Naive thymus-derived CD4-positive, alpha-beta T cell (primary cell): ENCODE data around the gene ARPC1B. TPM values are rescaled to one million over a fixed set of nuclear protein-coding genes. Genes with fewer than 3 reads are reported as not detected.
"Not testable (repeated sequence)": the region's sequence is repeated elsewhere in the genome, so short reads cannot be mapped to it uniquely, and the experiment has no call there.

Source experiments
- ATAC-seq: fragments of 150-1000 bp; cut with Tn5 transposase; 2 replicates; pipeline ENCODE4 v1.10.0; 2021; ENCODE audit warnings: mild to moderate bottlenecking, moderate library complexity
- CTCF ChIA-PET: fragments of 350-600 bp; sonication (Branson Sonifier 250); formaldehyde crosslinking; loops from one replicate; lab custom pipeline; 2021; ENCODE audit warnings: antibody characterized with exemption; lab: Charles Lee
- POLR2A ChIA-PET: fragments of 350-600 bp; sonication (Branson Sonifier 250); formaldehyde crosslinking; loops from one replicate; lab custom pipeline; 2021; ENCODE audit warnings: antibody characterized with exemption, inconsistent platforms; lab: Charles Lee
- DNase-seq, 9 donors: peaks; one replicate each; pipeline versions ENCODE4 v3.0.0 to v3.0.0-alpha.2; 2020 to 2022; ENCODE audit warnings: mixed read lengths in 1 of 9
- H3K27ac ChIP-seq: one replicate; pipeline ENCODE4 v1.7.0; 2013; ENCODE audit warnings: mild to moderate bottlenecking, low read depth, low read length, moderate library complexity
- H3K27me3 ChIP-seq, 2 donors: one replicate each; pipeline ENCODE4 v1.7.0; 2013; ENCODE audit warnings: low read length in 2 of 2, mild to moderate bottlenecking in 2 of 2, moderate library complexity in 2 of 2; ENCODE audit not compliant: control insufficient read depth in 2 of 2, insufficient read depth in 2 of 2
- H3K36me3 ChIP-seq, 3 experiments: 1 replicate in 2 of 3; 2 replicates in 1 of 3; pipeline ENCODE4 v1.7.0; 2013; ENCODE audit warnings: low read length in 3 of 3, mild to moderate bottlenecking in 3 of 3, moderate library complexity in 1 of 3; ENCODE audit not compliant: insufficient read depth in 3 of 3, control insufficient read depth in 2 of 3
- H3K4me1 ChIP-seq, 2 donors: one replicate each; pipeline ENCODE4 v1.7.0; 2013; ENCODE audit warnings: low read length in 2 of 2, mild to moderate bottlenecking in 2 of 2, moderate library complexity in 1 of 2; ENCODE audit not compliant: control insufficient read depth in 2 of 2, insufficient read depth in 2 of 2
- H3K4me3 ChIP-seq: 2 replicates; pipeline ENCODE4 v1.7.0; 2013; ENCODE audit warnings: mild to moderate bottlenecking, low read length
- H3K9me3 ChIP-seq, 3 experiments: 1 replicate in 2 of 3; 2 replicates in 1 of 3; pipeline ENCODE4 v1.7.0; 2013; ENCODE audit warnings: low read length in 3 of 3; ENCODE audit not compliant: control insufficient read depth in 2 of 3
- H3K27ac Mint-ChIP-seq, 9 donors: one replicate each; pipeline ENCODE4 v1.8.0; 2020 to 2022; ENCODE audit warnings: mixed read lengths in 9 of 9, mild to moderate bottlenecking in 8 of 9, moderate library complexity in 5 of 9, inconsistent platforms in 2 of 9
- H3K27me3 Mint-ChIP-seq, 5 donors: one replicate each; pipeline ENCODE4 v1.8.0; 2021 to 2022; ENCODE audit warnings: mixed read lengths in 5 of 5, mild to moderate bottlenecking in 1 of 5
- H3K36me3 Mint-ChIP-seq, 5 donors: one replicate each; pipeline ENCODE4 v1.8.0; 2020 to 2022; ENCODE audit warnings: mixed read lengths in 5 of 5, mild to moderate bottlenecking in 3 of 5, inconsistent platforms in 1 of 5
- H3K4me1 Mint-ChIP-seq, 7 donors: one replicate each; pipeline ENCODE4 v1.8.0; 2020 to 2022; ENCODE audit warnings: mixed read lengths in 7 of 7, mild to moderate bottlenecking in 3 of 7, inconsistent platforms in 1 of 7
- H3K4me3 Mint-ChIP-seq, 10 donors: one replicate each; pipeline ENCODE4 v1.8.0; 2020 to 2022; ENCODE audit warnings: mild to moderate bottlenecking in 10 of 10, mixed read lengths in 10 of 10, moderate library complexity in 6 of 10, inconsistent platforms in 2 of 10
- H3K9me3 Mint-ChIP-seq, 11 donors: one replicate each; pipeline ENCODE4 v1.8.0; 2020 to 2022; ENCODE audit warnings: mixed read lengths in 11 of 11, mild to moderate bottlenecking in 4 of 11, inconsistent platforms in 1 of 11, moderate library complexity in 1 of 11
- intact Hi-C, 2 donors: fragments of 100-400 bp; cut with micrococcal nuclease; formaldehyde crosslinking; loops; one replicate each; pipeline ENCODE4 v1.15.1; 2023
- polyA plus RNA-seq, 2 donors: library from polyadenylated mRNA; unstranded; fragments of 300-500 nt; fragmentation: Illumina TruSeq; gene quantifications; one replicate each; pipeline ENCODE4 v1.2.3, GENCODE V29; 2021
- total RNA-seq, 6 experiments: library from RNA in 5 of 6; stranded (reverse) in 5 of 6; gene quantifications; 1 replicate in 5 of 6; 2 replicates in 1 of 6; pipeline ENCODE4 v1.2.3 and lab custom pipeline; 2021 to 2026

The ARPC1B gene
- total and polyA plus RNA-seq, 7 experiments from 2014 or later: 88.1 to 575 (median 217) TPM

DNA sequence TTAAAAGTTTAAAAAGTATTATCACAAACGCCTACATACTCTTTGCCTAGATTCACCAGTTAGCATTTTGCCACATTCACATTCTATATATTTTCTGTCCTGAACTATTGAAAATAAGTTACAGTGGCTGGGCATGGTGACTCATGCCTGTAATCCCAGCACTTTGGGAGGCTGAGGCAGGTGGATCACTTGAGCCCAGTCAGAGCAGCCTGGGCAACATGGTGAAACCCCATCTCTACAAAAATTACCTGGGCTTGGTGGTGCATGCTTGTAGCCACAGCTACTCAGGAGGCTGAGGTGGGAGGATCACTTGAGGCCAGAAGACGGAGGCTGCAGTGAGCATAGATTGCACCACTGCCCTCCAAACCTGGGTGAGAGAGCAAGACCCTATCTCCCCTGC, 43.5 kb upstream of the ARPC1B start:
- CTCF ChIA-PET: interaction anchor here (0.6 to 0.7 kb wide), 2 partner anchors 179 to 268 kb away, joined by 3 read pairs; no protein-coding TSS in a partner anchor
- Histone ChIP-seq H3K27me3 (no peaks in the 10 kb centered on the region), H3K4me3 (no peak overlapping the region), H3K4me1 (peaks cover 21% of the 10 kb centered on the region in 2 donors), H3K36me3 (peaks cover 0 to 25% (median 0%) of the 10 kb centered on the region in 3 experiments), H3K9me3 (no peaks in the 10 kb centered on the region), H3K27ac (no peak overlapping the region)
- intact Hi-C loops: no loop called here
- Mint-ChIP-seq H3K4me3 (peak overlapping the region in 2 of 10 donors; percentile 24 to 53), H3K9me3 (peaks cover 0 to 4% (median 0%) of the 10 kb centered on the region in 11 donors), H3K27ac (peak overlapping the region in 2 of 9 donors; percentile 74 to 83), H3K36me3 (peaks cover 0 to 14% (median 8%) of the 10 kb centered on the region in 5 donors), H3K4me1 (peaks cover 42 to 70% (median 61%) of the 10 kb centered on the region in 7 donors), H3K27me3 (no peaks in the 10 kb centered on the region)
- POLR2A ChIA-PET: no interaction called here
- ATAC-seq (no peak), DNase-seq (no peak)

DNA sequence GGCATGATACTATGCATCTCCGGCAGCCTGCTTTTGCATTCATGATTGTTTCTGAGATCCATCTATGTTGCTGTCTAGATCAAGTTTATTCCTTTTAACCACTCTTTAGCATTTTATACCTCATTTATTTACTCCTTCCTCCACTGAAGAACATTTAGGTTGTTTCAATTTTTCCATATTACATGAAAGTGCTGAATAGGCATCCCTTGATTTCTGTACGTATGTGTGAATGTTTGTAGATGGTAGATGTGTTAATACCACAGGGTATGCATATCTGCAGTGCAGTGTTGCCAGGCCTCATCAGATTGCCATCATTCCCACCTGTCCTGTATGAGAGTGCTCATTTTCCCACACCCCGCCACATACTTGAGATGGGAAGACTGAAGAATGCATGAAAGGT, 34.9 kb upstream of the ARPC1B start:
- H3K4me1 ChIP-seq: no peaks in the 10 kb centered on the region
- Mint-ChIP-seq H3K4me3 (no peak overlapping the region), H3K36me3 (peaks cover 5 to 36% (median 24%) of the 10 kb centered on the region in 5 donors), H3K27me3 (no peaks in the 10 kb centered on the region), H3K27ac (peak overlapping the region in 2 of 9 donors; percentile 37 to 61), H3K9me3 (no peaks in the 10 kb centered on the region), H3K4me1 (peaks cover 0 to 12% (median 4%) of the 10 kb centered on the region in 7 donors)
- ATAC-seq (no peak), DNase-seq (no peak)
- intact Hi-C loops: no loop called here
- ChIA-PET POLR2A (interaction anchor here (0.5 to 2.3 kb wide), 2 partner anchors 14 to 77 kb away, joined by 8 read pairs; partner anchors contain the start of gene ARPC1A), CTCF (no interaction called here)
- no peaks in the 10 kb centered on the region for H3K9me3 ChIP-seq
- no peaks in the 10 kb centered on the region for H3K27me3 ChIP-seq
- H3K27ac ChIP-seq: no peak overlapping the region
- H3K4me3 ChIP-seq: no peak overlapping the region
- H3K36me3 ChIP-seq: peaks cover 18 to 69% (median 32%) of the 10 kb centered on the region in 3 experiments

DNA sequence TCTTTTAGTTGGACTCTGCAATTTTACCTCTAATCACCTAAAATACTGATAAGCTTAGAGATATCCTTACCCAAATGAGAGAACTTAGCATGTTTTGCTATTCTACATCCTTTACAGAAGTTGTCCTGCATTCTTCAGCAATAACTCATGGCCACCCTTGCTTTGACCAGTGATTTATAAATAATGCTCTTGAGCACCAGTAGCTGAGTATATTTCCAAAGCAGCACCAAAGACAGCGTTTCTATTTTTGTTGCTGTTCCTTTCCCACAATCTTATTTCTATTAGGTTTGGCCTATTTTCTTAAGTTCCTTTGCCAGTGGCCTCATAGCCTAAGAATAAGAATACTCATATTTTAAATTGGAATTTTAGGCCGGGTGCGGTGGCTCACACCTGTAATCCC, 33.9 kb upstream of the ARPC1B start:
- Histone ChIP-seq H3K36me3 (peaks cover 18 to 71% (median 34%) of the 10 kb centered on the region in 3 experiments), H3K27me3 (no peaks in the 10 kb centered on the region), H3K27ac (no peak overlapping the region), H3K9me3 (no peaks in the 10 kb centered on the region), H3K4me3 (no peak overlapping the region), H3K4me1 (no peaks in the 10 kb centered on the region)
- intact Hi-C loops: no loop called here
- Mint-ChIP-seq H3K9me3 (no peaks in the 10 kb centered on the region), H3K4me1 (peaks cover 0 to 12% (median 0%) of the 10 kb centered on the region in 7 donors), H3K36me3 (peaks cover 5 to 33% (median 19%) of the 10 kb centered on the region in 5 donors), H3K27ac (peak overlapping the region in 2 of 9 donors; percentile 14 to 22), H3K27me3 (no peaks in the 10 kb centered on the region), H3K4me3 (no peak overlapping the region)
- DNase-seq: no peak
- no peak for ATAC-seq
- ChIA-PET CTCF (no interaction called here), POLR2A (no interaction called here)

DNA sequence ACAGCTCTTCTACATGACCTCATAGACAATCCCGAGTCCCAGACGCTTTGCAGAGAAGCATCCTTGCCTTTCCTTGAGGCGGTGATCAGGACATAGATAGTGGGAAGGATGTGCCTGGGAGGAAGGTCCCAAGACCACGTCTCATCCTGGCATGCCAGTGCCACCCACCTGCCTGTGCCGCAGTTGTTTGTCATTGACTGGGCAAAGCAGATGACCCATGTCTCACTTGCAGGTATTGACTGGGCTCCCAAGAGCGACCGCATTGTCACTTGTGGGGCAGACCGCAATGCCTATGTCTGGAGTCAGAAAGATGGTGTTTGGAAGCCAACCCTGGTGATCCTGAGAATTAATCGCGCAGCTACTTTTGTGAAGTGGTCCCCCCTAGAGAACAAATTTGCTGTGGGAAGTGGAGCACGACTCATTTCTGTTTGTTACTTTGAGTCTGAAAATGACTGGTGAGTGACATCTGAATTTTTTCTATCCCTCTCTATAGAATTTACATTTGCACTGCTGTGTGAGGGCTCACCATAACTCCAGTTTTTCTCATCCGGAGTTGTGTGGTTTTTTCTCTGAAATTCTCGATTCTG, 30.4 kb upstream of the ARPC1B start:
- no peaks in the 10 kb centered on the region for H3K9me3 Mint-ChIP-seq
- H3K9me3 ChIP-seq: no peaks in the 10 kb centered on the region
- peaks cover 13 to 76% (median 32%) of the 10 kb centered on the region in 3 experiments for H3K36me3 ChIP-seq
- ATAC-seq: no peak
- H3K4me1 Mint-ChIP-seq: peaks cover 0 to 10% (median 0%) of the 10 kb centered on the region in 7 donors
- H3K27ac Mint-ChIP-seq: peak overlapping the region in 1 of 9 donors; percentile 4
- peaks cover 5 to 30% (median 21%) of the 10 kb centered on the region in 5 donors for H3K36me3 Mint-ChIP-seq
- H3K27ac ChIP-seq: no peak overlapping the region
- H3K4me3 ChIP-seq: no peak overlapping the region
- H3K4me1 ChIP-seq: no peaks in the 10 kb centered on the region
- H3K27me3 Mint-ChIP-seq: no peaks in the 10 kb centered on the region
- H3K4me3 Mint-ChIP-seq: no peak overlapping the region
- ChIA-PET POLR2A (no interaction called here), CTCF (interaction anchor here (0.7 kb wide), 1 partner anchor 30 kb away, joined by 3 read pairs; the partner anchor contains the start of gene ARPC1B)
- H3K27me3 ChIP-seq: no peaks in the 10 kb centered on the region
- intact Hi-C loops: no loop called here
- DNase-seq: no peak

DNA sequence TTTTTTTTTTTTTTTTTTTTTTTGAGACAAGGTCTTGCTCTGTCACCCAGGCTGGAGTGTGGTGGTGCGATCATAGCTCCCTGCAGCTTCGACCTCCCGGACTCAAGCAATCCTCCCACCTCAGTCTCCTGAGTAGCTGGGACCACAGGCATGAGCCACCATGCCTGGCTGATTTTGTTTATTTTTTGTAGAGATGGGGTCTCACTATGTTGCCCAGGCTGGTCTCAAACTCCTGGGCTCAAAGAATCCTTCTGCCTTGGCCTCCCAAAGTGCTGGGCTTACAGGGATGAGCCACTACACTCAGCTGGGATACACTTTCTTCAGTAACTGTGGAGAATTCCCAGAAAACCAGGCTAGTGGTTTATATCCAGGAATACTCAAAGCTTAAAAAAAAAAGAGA, 23.9 kb upstream of the ARPC1B start:
- CTCF ChIA-PET: interaction anchor here (0.7 kb wide), 1 partner anchor 222 kb away, joined by 5 read pairs; no protein-coding TSS in a partner anchor
- peaks cover 0 to 20% (median 9%) of the 10 kb centered on the region in 5 donors for H3K36me3 Mint-ChIP-seq

DNA sequence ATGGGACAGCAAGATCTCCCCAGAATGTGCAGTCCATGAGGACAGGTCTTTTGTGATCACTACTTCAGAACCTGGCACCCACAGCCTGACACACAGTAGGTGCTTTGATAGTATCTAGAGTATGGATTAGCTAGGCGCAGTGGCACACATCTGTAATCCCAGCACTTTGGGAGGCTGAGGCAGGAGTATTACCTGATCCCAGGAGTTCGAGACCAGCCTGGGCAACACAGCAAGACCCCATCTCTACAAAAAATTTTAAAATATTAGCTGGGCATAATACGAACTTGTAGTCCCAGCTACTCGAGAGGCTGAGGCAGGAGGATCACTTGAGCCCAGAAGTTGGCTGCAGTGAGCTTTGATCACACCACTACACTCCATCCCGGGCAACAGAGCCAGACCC, 22.3 kb upstream of the ARPC1B start:
- ATAC-seq: no peak
- no peak for DNase-seq
- Histone ChIP-seq H3K4me3 (no peak overlapping the region), H3K36me3 (peaks cover 19 to 72% (median 20%) of the 10 kb centered on the region in 3 experiments), H3K9me3 (no peaks in the 10 kb centered on the region), H3K27ac (no peak overlapping the region), H3K4me1 (no peaks in the 10 kb centered on the region), H3K27me3 (no peaks in the 10 kb centered on the region)
- Mint-ChIP-seq H3K27ac (no peak overlapping the region), H3K36me3 (peaks cover 0 to 22% (median 14%) of the 10 kb centered on the region in 5 donors), H3K4me1 (peaks cover 0 to 2% (median 0%) of the 10 kb centered on the region in 7 donors), H3K4me3 (no peak overlapping the region), H3K27me3 (no peaks in the 10 kb centered on the region), H3K9me3 (no peaks in the 10 kb centered on the region)
- CTCF ChIA-PET: interaction anchor here (0.7 to 1.0 kb wide), 2 partner anchors 11 to 19 kb away, joined by 3 read pairs; no protein-coding TSS in a partner anchor
- POLR2A ChIA-PET: no interaction called here
- intact Hi-C loops: no loop called here

More for the DNA sequence above, 23.9 kb upstream of the ARPC1B start:
- H3K27me3 ChIP-seq, ATAC-seq, H3K4me3 Mint-ChIP-seq, H3K9me3 ChIP-seq, DNase-seq, intact Hi-C loops, H3K9me3 Mint-ChIP-seq, H3K27me3 Mint-ChIP-seq, H3K4me1 Mint-ChIP-seq, H3K4me3 ChIP-seq, POLR2A ChIA-PET, H3K4me1 ChIP-seq, H3K27ac ChIP-seq: not testable (repeated sequence)
- H3K27ac Mint-ChIP-seq: peak overlapping the region in 4 of 9 donors; percentile 47 to 82 (median 68)
- peaks cover 16 to 78% (median 20%) of the 10 kb centered on the region in 3 experiments for H3K36me3 ChIP-seq
